GM18873 (cell line): ENCODE results near the gene DAB2.
"Not testable (repeated sequence)": the region's sequence is repeated elsewhere in the genome, so short reads cannot be mapped to it uniquely, and the experiment has no call there.

Source experiments
- ATAC-seq: cut with Tn5 transposase; IDR thresholded peaks from one replicate; pipeline ENCODE4 v1.9.1; 2021; ENCODE audit warnings: mild to moderate bottlenecking, moderate library complexity, moderate number of reproducible peaks; ENCODE audit not compliant: unreplicated experiment, low FRiP score

DAB2 gene

GRCh38 chr5:39353717-39354399 lies 70.9 kb downstream of the DAB2 start:
- no peak for ATAC-seq

DNA sequence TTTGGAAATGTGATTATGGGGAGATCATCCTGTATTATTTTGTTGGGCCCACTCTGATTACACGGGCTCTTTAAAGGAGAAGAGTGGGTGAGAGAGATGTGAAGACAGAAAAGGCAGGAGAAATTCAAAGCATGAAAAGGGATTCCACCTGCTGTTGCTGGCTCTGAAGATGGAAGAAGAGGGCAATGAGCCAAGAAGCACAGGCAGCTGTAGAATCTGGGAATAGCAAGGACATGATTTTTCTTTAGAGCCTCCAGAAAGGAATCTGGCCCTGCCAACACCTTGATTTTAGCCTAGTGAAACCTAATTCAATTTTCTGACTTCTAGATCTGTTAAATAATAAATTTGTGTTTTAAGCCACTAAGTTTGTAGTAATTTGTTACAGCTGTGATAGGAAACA lies 71.8 kb downstream of the DAB2 start:
- no peak for ATAC-seq

DNA sequence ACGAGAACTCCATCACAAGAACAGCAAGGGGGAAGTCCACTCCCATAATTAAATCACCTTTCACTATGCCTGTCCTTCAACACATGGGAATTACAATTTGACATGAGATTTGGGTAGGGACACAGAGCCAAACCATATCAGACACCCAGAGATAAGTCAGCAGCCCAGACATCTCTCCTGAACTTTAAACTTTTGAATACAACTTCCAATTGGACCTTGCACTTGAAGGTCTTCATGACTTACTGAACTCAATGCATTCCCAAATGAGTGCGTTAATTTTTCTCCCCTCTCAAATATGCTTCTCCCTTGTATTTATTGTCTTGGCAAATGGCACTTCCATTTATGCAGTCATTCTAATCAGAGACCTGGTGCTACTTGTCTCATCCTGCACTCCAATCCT lies 72.6 kb downstream of the DAB2 start:
- no peak for ATAC-seq

GRCh38 chr5:39349484-39349883 lies 75.3 kb downstream of the DAB2 start:
- no peak for ATAC-seq

- no peak for ATAC-seq
Measured at GRCh38 chr5:39342460-39342859, 82.3 kb downstream of the DAB2 start.

GRCh38 chr5:39341896-39342295 lies 82.9 kb downstream of the DAB2 start:
- no peak for ATAC-seq

DNA sequence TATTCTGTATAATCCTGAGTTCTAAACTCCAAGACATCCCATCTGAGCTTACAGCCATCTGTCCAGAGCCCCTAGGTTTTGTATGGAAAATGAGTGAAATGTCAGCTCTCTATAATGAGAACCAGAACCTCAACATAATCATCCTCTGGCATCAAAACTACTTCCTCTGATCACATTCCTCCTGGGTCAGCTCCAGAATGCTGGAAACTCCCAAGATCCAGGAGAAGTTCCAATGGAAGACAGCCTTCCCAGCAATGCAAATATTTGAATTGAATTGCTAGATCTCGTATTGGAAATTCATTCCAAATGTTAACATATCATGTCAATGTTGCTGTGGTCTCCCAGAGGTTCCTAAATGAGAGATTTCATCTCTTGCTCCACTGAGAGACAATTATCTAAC lies 84.3 kb downstream of the DAB2 start:
- no peak for ATAC-seq

- ATAC-seq, result no peak
Measured at GRCh38 chr5:39337252-39337915, 87.4 kb downstream of the DAB2 start.

DNA sequence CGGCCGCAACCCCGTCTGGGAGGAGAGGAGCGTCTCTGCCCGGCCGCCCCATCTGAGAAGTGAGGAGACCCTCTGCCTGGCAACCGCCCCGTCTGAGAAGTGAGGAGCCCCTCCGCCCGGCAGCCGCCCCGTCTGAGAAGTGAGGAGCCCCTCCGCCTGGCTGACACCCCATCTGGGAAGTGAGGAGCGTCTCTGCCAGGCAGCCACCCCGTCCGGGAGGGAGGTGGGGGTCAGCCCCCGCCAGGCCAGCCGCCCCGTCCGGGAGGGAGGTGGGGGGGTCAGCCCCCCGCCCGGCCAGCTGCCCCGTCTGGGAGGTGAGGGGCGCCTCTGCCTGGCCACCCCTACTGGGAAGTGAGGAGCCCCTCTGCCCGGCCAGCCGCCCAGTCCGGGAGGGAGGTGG lies 90.5 kb downstream of the DAB2 start:
- not testable (repeated sequence) for ATAC-seq

DNA sequence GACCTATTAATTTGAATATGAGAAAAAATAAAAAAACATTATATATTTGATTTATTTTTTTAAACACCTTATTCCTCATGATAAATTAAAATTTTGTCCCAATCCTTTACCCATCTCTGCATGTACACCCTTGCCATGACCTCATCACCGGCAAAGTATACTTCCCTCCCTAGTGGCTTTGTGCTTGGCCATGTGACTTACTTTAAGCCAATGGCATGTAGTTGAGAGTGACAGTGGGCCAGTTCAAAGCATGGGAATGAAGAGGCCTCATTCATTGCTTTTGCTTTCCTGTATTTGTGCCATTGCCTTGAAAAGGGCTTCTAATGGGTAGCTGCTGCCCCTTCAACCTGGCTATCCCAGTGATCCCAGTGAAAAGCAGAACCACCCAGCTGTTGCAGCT lies 91.7 kb downstream of the DAB2 start:
- ATAC-seq, result no peak

GRCh38 chr5:39331861-39332381 lies 92.9 kb downstream of the DAB2 start:
- ATAC-seq, result no peak

- no peak for ATAC-seq
Measured at GRCh38 chr5:39328731-39329130, 96.0 kb downstream of the DAB2 start.

DNA sequence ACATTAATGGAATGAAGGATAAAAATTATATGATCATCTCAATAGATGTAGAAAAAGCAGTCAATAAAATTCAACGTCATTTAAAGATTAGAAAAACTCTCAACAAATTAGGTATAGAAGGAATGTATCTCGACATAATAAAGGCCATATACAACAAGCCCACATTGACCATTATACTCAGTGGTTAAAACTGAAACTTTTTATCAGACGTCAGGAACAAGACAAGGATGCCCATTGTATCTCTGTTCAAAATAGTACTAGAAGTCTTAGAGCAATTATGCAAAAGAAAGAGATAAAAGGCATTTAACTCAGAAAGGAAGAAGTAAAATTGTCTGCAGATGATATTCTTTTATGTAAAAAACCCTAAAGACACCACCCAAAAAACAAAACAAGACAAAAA lies 101.2 kb downstream of the DAB2 start:
- no peak for ATAC-seq
